Central memory CD4-positive, alpha-beta T cell (primary cell): ENCODE measurements around the gene PLA2G12B.
"Not testable (repeated sequence)": the region's sequence is repeated elsewhere in the genome, so short reads cannot be mapped to it uniquely, and the experiment has no call there.

ENCODE experiments used
- DNase-seq: peaks from one replicate; pipeline ENCODE4 v3.0.0; 2022
- total RNA-seq, 3 experiments: gene quantifications; one replicate each; lab custom pipeline; 2026; lab: John Stamatoyannopoulos, UW

PLA2G12B gene
- 0 to 0.19 (median 0.04) reads per million in 3 experiments for total RNA-seq

GRCh38 chr10:72954596-72955554, at the start of gene PLA2G12B:
Gene PLA2G12B, minus strand, starts transcription at chr10:72954806. Its CDS starts 121 bp downstream, at chr10:72954685.
- no peak for DNase-seq

- no peak for DNase-seq
Measured at GRCh38 chr10:73003822-73004221, 49.2 kb upstream of the PLA2G12B start.

DNA sequence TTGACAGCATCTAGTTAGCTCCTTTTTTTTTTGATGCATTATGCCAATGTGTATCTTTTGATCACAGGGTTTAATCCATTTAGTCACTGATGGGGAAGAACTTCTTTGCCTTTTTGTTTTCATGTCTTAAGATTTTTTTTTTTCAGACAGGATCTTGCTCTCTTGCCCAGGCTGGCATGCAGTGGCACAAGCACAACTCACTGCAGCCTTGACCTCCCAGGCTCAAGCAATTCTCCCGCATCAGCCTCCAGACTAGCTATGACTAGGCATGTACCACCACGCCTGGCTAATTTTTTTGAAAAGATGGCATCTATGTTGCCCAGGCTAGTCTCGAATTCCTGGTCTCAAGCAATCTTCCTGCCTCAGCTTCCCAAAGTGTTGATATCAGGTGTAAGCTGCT, 46.4 kb upstream of the PLA2G12B start:
- DNase-seq = no peak

GRCh38 chr10:72997099-72997498, 42.5 kb upstream of the PLA2G12B start:
- DNase-seq = no peak

DNA sequence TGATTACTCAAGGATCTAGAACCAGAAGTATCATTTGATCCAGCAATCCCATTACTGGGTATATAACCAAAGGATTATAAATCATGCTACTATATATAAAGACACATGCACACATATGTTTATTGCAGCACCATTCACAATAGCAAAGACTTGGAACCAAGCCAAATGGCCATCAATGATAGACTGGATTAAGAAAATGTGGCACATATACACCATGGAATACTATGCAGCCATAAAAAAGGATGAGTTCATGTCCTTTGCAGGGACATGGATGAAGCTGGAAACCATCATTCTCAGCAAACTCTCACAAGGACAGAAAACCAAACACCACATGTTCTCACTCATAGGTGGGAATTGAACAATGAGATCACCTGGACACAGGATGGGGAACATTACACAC, 40.9 kb upstream of the PLA2G12B start:
- DNase-seq = not testable (repeated sequence)

DNA sequence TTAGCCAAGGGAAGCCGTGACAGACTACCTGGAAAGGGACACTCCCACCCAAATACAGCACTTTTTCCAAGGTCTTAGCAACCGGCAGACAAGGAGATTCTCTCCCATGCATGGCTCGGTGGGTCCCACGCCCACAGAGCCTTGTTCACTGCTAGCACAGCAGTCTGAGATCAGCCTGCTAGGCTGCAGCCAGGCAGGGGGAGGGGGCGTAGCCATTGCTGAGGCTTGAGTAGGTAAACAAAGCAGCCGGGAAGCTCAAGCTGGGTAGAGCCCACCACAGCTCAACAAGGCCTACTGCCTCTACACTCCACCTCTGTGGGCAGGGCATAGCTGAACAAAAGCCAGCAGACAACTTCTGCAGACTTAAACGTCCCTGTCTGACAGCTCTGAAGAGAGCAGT, 35.2 kb upstream of the PLA2G12B start:
- not testable (repeated sequence) for DNase-seq

DNA sequence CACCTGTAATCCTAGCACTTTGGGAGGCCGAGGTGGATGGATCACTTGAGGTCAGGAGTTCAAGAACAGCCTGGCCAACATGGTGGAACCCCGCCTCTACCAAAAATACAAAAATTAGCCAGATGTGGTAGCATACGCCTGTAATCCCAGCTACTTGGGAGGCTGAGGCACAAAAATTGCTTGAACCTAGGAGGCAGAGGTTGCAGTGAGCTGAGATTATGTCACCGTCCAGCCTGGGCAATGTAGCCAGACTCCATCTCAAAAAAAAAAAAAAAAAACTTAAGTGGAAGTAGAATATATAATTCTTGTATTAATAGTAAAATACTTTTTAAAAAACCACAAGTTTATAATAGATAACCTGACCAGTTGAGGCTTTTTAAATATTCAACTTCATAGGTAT, 30.0 kb upstream of the PLA2G12B start:
- not testable (repeated sequence) for DNase-seq

DNA sequence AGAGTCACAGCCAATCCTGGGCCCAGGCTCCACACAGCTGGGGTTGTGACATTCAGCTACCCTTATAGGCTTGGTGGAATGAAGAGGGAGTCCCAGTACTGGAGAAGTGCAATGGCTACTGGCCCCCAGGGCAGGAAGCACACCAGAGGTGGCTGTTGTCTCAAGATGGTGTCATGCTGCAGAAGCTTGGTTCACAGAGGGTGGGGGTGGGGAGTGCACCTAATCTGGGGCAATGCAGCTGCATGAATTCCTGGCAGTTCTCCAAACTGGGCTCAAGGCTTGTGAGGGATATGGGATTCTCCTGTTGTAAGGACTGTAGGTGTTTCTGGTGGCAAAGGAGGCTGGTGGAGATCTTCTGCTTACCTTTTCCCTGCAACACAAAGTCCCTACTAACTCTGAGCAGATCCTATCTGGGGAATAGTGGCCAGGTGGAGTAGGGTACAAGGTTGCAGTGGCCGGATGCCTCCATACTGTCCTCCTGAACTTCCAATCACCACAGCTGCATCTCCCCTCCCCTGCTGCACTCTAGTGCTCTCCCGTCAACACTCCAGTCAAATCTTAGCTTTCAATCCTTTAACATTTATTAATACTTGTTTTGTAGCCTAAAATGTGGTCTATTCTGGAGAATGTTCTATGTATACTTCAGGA, 27.4 kb upstream of the PLA2G12B start:
- no peak for DNase-seq

DNA sequence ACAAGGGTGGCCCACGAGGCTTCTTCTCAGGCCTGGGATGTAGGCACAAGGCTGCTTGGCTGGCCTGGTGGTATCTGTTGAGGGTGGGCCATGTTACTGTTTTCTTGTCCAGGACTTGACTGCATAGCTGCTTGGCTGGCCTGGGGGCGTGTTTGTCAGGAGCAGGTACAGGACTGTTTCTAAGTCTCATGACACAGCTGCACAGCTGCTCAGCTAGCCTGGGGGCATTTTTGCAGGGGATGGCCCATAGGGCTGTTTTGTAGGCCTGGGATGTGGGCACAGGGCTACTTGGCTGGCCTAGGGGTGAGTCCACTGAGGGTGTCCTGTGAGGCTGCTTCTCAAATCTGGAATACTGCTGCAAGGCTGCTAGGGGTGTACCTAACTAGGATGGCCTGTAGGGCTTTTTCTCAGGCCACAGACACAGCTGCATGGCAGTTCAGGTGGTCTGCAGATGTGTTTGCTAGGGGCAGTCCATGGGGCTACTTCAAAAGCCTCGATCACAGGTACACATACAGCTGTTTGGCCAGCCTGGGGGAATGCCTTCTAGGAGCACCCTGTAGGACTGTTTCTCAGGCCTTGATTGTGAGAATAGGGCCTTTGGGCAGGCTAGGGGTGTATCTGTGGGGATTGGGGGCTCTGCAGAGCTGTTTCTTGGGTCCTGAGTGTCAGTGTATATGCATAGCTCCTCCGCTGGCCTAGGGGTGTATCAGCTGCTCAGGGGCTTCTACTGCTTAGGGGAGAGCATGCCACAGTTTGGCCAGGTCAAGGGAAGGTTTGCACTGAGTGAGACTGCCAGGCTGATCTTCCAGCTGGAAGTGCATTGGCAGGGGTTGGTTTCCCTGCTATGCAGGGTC, 26.6 kb upstream of the PLA2G12B start:
- DNase-seq = no peak

DNA sequence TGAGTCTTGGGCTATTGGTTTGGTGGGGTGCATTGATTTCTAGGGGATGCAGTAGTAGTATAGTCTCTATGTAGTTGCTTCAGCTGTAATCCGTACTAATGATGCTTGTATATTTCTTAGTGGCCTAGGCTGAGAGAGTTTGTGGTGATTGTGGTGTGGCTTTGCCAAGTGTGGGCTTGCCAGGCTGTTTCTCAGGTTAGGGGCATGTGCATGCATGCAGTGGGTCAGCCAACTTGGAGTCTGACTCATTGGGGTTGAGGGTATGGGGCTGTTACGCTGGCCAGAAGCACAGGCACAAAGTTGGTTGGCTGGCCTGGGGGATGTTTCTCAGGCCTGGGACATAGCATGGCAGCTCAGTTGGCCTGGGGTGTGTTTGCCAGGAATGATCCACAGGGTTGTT, 25.7 kb upstream of the PLA2G12B start:
- no peak for DNase-seq

DNA sequence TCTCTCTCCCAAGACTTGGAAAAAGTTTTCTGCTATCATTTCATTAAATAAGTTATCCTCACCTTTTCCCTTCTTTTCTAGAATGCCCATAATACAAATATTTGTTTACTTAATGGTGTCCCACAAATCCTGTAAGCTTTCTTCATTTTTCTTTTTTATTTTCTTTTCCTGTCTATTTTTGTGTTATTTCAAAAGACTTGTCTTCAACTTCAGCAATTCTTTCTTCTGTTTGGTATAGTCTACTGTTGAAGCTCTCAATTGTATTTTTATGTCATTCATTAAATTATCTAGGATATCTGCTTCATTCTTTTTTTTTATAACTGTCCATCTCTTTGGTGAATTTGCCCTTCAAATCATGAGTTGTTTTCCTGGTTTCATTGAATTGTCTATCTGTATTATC, 25.1 kb upstream of the PLA2G12B start:
- no peak for DNase-seq

GRCh38 chr10:72976886-72977285, 22.3 kb upstream of the PLA2G12B start:
- DNase-seq = no peak

GRCh38 chr10:72956001-72956400, 1.4 kb upstream of the PLA2G12B start:
- no peak for DNase-seq

- no peak for DNase-seq
Measured at GRCh38 chr10:72954230-72954595, 393 bp downstream of the PLA2G12B start.

DNA sequence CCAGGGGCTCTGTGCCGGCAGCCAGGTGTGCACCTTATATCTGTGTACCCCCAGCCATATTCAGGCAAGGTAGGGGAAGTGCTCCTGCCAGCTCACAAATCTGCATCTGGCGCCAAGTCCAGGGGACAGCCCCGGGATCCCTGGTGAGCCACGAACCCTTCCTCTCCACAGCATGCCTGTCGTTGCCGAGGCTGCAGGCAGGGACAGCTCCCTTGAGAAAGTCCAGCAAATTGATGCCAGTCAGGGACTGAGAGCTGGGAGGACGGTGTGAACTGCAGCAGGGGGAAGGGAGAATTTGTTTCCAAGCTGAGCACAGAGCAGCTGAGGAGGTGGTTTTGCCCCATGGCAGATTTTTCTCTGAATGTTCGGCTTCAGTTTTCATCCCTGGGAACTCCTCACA, 919 bp downstream of the PLA2G12B start:
- no peak for DNase-seq

GRCh38 chr10:72952642-72953158, 1.9 kb downstream of the PLA2G12B start:
- no peak for DNase-seq

GRCh38 chr10:72952189-72952588, 2.4 kb downstream of the PLA2G12B start:
- DNase-seq = no peak

DNA sequence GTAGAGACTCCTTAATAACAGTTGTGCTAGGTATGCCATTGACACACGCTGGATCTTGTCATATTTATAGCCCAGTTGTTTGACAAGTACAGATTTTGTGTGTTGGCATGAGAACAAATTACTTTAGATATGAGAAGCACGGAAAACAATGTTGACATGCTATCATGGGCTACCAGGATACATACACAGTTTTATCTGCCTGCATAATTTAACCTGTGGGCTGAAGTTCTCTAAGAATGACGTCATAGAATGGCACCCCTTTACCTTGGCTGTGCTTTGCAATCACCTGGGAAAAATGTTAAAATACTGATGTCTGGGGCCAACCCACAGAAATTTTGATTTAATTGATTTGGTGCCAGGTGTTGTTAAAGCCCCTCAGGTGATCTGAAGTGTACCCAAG, 2.8 kb downstream of the PLA2G12B start:
- no peak for DNase-seq

GRCh38 chr10:72948762-72949161, 5.8 kb downstream of the PLA2G12B start:
- no peak for DNase-seq

- DNase-seq = no peak
Measured at GRCh38 chr10:72946963-72947362, 7.6 kb downstream of the PLA2G12B start.

DNA sequence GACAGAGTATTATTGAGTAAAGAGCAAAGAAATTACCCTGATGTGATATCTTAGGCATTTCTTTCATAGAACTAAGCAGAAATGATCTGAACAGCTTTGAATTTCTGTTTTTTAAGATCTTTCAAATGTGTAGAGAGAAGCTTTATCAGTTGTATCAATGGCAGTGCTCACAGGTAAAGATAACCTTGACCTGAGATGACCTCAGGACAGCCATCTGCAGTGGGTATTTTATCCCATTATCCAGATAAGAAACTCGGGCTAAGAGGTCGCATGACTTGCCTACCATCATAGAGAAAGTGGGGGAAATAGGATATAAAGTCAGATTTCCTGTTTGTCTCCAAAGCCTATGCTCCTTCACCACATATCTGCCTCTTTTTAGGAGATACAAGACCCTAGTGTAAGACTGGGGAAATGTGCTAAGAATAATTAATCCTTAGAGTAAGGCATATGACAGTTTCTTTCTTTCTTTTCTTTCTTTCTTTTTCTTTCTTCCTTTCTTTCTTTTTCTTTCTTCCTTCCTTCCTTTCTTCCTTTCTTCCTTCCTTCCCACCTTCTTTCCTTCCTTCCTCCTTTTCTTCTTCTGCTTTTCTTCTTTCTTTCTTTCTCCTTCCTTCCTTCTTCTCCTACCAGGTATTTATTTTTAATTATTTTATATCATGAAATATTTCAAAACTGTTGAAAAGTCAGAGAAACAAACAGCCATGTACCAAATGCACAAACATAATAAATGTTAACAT, 10.9 kb downstream of the PLA2G12B start:
- no peak for DNase-seq

DNA sequence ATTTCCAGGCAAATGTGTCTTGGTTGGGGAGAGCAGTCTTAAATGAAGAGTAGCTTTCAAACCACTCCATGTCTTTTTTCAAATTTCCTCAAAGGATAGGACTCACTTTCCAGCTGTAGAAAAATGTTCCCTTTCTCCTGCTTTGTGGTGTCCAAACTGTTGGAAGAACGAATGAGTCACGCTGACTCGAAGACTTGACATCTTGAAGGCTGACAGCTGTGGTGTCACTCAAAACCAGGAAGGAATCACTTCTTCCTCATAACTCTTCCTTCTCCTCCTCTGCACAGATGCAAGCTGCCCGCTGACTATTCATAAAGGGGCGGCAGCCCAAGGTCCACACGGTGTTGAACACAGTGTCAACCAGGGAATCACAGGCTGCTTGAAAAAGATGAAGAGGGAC, 19.2 kb downstream of the PLA2G12B start:
- DNase-seq = no peak
